Spinal cord (tissue), 10 donors: ENCODE measurements around the gene HOXB8. TPM values are rescaled to one million over a fixed set of nuclear protein-coding genes. Genes with fewer than 3 reads are reported as not detected.
A peak's percentile ranks its signal among the peaks of the same experiment; 100 is the strongest.

Experiments
- DNase-seq, 6 donors: peaks; one replicate each; pipeline versions ENCODE4 v3.0.0 to v3.0.0-alpha.2; 2013 to 2015; ENCODE audit warnings: low spot score in 6 of 6, low read depth in 4 of 6
- H3K27ac ChIP-seq: one replicate; pipeline ENCODE4 v1.5.1; 2013; ENCODE audit warnings: low read depth, low read length, control low read depth
- H3K27me3 ChIP-seq: one replicate; pipeline ENCODE4 v1.6.1; 2013; ENCODE audit warnings: low read length; ENCODE audit not compliant: control insufficient read depth, insufficient read depth
- H3K36me3 ChIP-seq: one replicate; pipeline ENCODE4 v1.6.1; 2013; ENCODE audit warnings: low read length; ENCODE audit not compliant: control insufficient read depth, insufficient read depth
- H3K4me1 ChIP-seq: one replicate; pipeline ENCODE4 v1.6.1; 2013; ENCODE audit warnings: low read length; ENCODE audit not compliant: control insufficient read depth, insufficient read depth
- H3K4me3 ChIP-seq: one replicate; pipeline ENCODE4 v1.5.1; 2013; ENCODE audit warnings: low read depth, low read length, control low read depth
- H3K9me3 ChIP-seq: one replicate; pipeline ENCODE4 v1.6.1; 2013; ENCODE audit warnings: low read length; ENCODE audit not compliant: control insufficient read depth, insufficient read depth
- WGBS: methylation state at CpG from one replicate; pipeline ENCODE4 v1.1.5; 2013; ENCODE audit warnings: missing lambda C conversion rate; ENCODE audit not compliant: insufficient coverage; 5-methylcytosine and 5-hydroxymethylcytosine counted together
- polyA plus RNA-seq, 2 donors: library from polyadenylated mRNA; unstranded; fragments of 120-200 nt; gene quantifications; one replicate each; pipeline ENCODE4 v1.2.1, GENCODE V29; 2013; ENCODE audit not compliant: insufficient read length in 2 of 2
- small RNA-seq: library from RNA; depleted of rRNA; stranded (forward); fragments of <200 nt; gene quantifications from one replicate; pipeline ENCODE3, GENCODE V24; 2014; ENCODE audit warnings: low replicate concordance
- total RNA-seq, 2 donors: library from RNA; depleted of rRNA in 1 of 2; stranded (reverse); fragments of 120-200 nt in 1 of 2; fragments of >200 nt in 1 of 2; gene quantifications; one replicate each; pipeline versions ENCODE4 v1.2.3 to v1.2.4, GENCODE V29; 2013 to 2014
- donor health status: healthy.

The HOXB8 gene
- total and polyA plus RNA-seq, 4 donors: 23.7 to 522 (median 305) TPM

DNA sequence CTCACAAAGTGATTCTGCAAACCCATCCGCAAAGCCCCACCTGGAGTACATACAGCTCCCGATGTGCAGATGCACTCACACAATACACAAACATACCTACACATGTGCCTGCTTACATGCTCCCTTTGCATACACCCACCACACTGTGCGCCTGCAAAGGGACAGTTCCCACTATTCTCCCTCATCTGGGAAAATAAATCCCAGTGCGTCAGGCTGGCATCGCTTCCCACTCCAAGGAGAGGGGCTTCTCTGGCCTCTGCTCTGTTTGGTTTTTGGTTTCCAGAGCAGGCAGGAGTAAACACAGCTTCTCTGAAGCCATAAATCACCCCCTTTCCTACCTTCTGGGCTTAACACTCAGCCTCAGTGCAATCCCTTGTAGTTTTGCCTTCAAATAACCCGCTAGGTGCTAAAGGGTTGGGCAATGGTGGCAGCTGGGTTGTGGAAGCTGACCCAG, 51.7 kb downstream of the HOXB8 start:
- no peaks in the 10 kb centered on the region for H3K9me3 ChIP-seq

DNA sequence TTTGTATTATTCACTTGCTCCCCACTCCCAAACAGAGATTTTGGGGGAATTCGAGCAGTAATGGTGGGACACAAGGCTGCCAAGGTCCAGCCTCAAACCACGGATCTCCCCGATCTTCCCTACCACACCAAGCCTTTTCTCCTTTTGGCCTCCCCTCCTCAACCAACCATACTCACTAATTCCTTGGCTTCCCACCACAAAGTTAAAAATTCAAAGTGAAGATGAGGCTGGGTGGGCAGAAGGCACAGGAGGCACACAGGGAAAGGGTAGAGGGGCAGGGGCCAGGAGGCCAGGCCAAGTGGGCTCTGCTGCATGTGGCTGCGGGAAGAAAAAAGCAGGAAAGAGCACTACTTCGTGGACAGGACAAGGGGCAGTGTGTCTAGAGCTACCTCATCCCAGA, 52.2 kb downstream of the HOXB8 start:
- no peaks in the 10 kb centered on the region for H3K27me3 ChIP-seq

More for the DNA sequence above, 51.7 kb downstream of the HOXB8 start:
- 10% methylated on average over 5 of the region's 6 CpGs for WGBS
- H3K27me3 ChIP-seq: no peaks in the 10 kb centered on the region
- peak overlapping the region; percentile 99 for H3K27ac ChIP-seq
- peak in 2 of 6 donors; percentile 62 to 88 for DNase-seq
- peak overlapping the region; percentile 30 for H3K4me3 ChIP-seq
- peaks cover 36% of the 10 kb centered on the region for H3K36me3 ChIP-seq
- peaks cover 93% of the 10 kb centered on the region for H3K4me1 ChIP-seq

More for the DNA sequence above, 52.2 kb downstream of the HOXB8 start:
- Histone ChIP-seq H3K4me3 (peak overlapping the region; percentile 30), H3K4me1 (peaks cover 93% of the 10 kb centered on the region), H3K27ac (peak overlapping the region; percentile 99), H3K36me3 (peaks cover 40% of the 10 kb centered on the region), H3K9me3 (no peaks in the 10 kb centered on the region)
- DNase-seq: no peak
- 4% methylated on average over 4 of the region's 5 CpGs for WGBS

Small RNAs within 50 kb of the gene (small RNA-seq; reads per million reads assigned to genes)
- 1.9 reads per million, percentile 89 among the genes with 10 or more reads in this experiment for gene MIR196A1

Other genes starting within 250 kb of the HOXB8 start
- 10 to 100 TPM in 1 of 2 donors, 1 to 10 TPM in 1; 4.4 to 17.0 TPM for gene SKAP1, start 185.1 kb downstream of the HOXB8 start, total RNA-seq
- 10 to 100 TPM; 32.3 to 36.1 TPM for gene SKAP1, start 185.1 kb downstream of the HOXB8 start, polyA plus RNA-seq
- under 1 TPM in 1 of 2 donors, not detected in 1; 0.20 TPM for gene HOXB1, start 84.3 kb downstream of the HOXB8 start, total RNA-seq
- gene HOXB1, start 84.3 kb downstream of the HOXB8 start, polyA plus RNA-seq: under 1 TPM; 0.16 to 0.32 TPM
- 10 to 100 TPM in 1 of 2 donors, 1 to 10 TPM in 1; 6.6 to 10.2 TPM for gene HOXB2, start 70.2 kb downstream of the HOXB8 start, total RNA-seq
- gene HOXB2, start 70.2 kb downstream of the HOXB8 start, polyA plus RNA-seq: 10 to 100 TPM; 57.3 to 62.4 TPM
- 1 to 10 TPM; 6.0 to 6.5 TPM for gene HOXB4, start 36.9 kb downstream of the HOXB8 start, total RNA-seq
- gene HOXB4, start 36.9 kb downstream of the HOXB8 start, polyA plus RNA-seq: 10 to 100 TPM; 13.5 to 16.6 TPM
- gene HOXB3, start 25.1 kb downstream of the HOXB8 start, total RNA-seq: 10 to 100 TPM; 23.8 to 48.5 TPM
- 100 to 1,000 TPM; 141 to 162 TPM for gene HOXB3, start 25.1 kb downstream of the HOXB8 start, polyA plus RNA-seq
- 1 to 10 TPM; 2.9 to 4.2 TPM for gene HOXB5, start 21.5 kb downstream of the HOXB8 start, total RNA-seq
- gene HOXB5, start 21.5 kb downstream of the HOXB8 start, polyA plus RNA-seq: 100 to 1,000 TPM; 108 to 116 TPM
- 10 to 100 TPM; 20.2 to 41.3 TPM for gene HOXB6, start 10.3 kb downstream of the HOXB8 start, total RNA-seq
- gene HOXB6, start 10.3 kb downstream of the HOXB8 start, polyA plus RNA-seq: 100 to 1,000 TPM; 132 to 142 TPM
- 10 to 100 TPM; 16.6 to 18.7 TPM for gene HOXB7, start 4.3 kb downstream of the HOXB8 start, total RNA-seq
- gene HOXB7, start 4.3 kb downstream of the HOXB8 start, polyA plus RNA-seq: 10 to 100 TPM; 80.7 to 99.7 TPM
- 10 to 100 TPM; 19.8 to 23.9 TPM for gene HOXB9, start 11.1 kb upstream of the HOXB8 start, total RNA-seq
- 100 to 1,000 TPM; 234 to 413 TPM for gene HOXB9, start 11.1 kb upstream of the HOXB8 start, polyA plus RNA-seq
- gene PRAC1, start 107.2 kb upstream of the HOXB8 start, total RNA-seq: not detected
- not detected for gene PRAC1, start 107.2 kb upstream of the HOXB8 start, polyA plus RNA-seq
- gene PRAC2, start 107.9 kb upstream of the HOXB8 start, total RNA-seq: not detected
- gene PRAC2, start 107.9 kb upstream of the HOXB8 start, polyA plus RNA-seq: not detected
- under 1 TPM in 1 of 2 donors, not detected in 1; 0.40 TPM for gene HOXB13, start 113.5 kb upstream of the HOXB8 start, total RNA-seq
- gene HOXB13, start 113.5 kb upstream of the HOXB8 start, polyA plus RNA-seq: not detected
- gene TTLL6, start 201.9 kb upstream of the HOXB8 start, total RNA-seq: under 1 TPM; 0.30 to 0.61 TPM
- under 1 TPM; 0.22 to 0.32 TPM for gene TTLL6, start 201.9 kb upstream of the HOXB8 start, polyA plus RNA-seq
- gene CALCOCO2, start 215.7 kb upstream of the HOXB8 start, total RNA-seq: 10 to 100 TPM; 37.3 to 46.0 TPM
- gene CALCOCO2, start 215.7 kb upstream of the HOXB8 start, polyA plus RNA-seq: 10 to 100 TPM; 41.1 to 59.0 TPM